ENCODE measurements around the gene TRAF2.
"Not testable (repeated sequence)": the region's sequence is repeated elsewhere in the genome, so short reads cannot be mapped to it uniquely, and the experiment has no call there.

- TF ChIP-seq CTCF (conservative IDR thresholded peaks at IDR 0.05; ENCODE audit: low read depth, low read length); EZH2 (IDR thresholded peaks at IDR 0.05; ENCODE audit: borderline replicate concordance, low read depth, low read length, poor library complexity, severe bottlenecking): not testable (repeated sequence)
These were observed 3.4 kb upstream of the TRAF2 start for GRCh38 chr9:136882947-136883283.
